PC-3 (cell line): Measurements from ENCODE around the gene GPR78.

ENCODE experiments used
- EZH2 ChIP-seq: fragments of 300-600 bp; sonication (generic); IDR thresholded peaks from one replicate; pipeline ENCODE4 v1.6.1; 2017; ENCODE audit warnings: antibody characterized with exemption, mild to moderate bottlenecking, low read length; ENCODE audit not compliant: unreplicated experiment
- EZH2phosphoT487 ChIP-seq: fragments of 300-600 bp; sonication (generic); IDR thresholded peaks from 2 replicates; pipeline ENCODE4 v1.6.1; 2018; ENCODE audit warnings: mild to moderate bottlenecking, antibody characterized with exemption, low read length, borderline replicate concordance
- TF ChIP-seq, protein P1 (sequence below): fragments of 300-600 bp; sonication (generic); conservative IDR thresholded peaks from 2 replicates; pipeline ENCODE4 v1.5.1; 2017; ENCODE audit warnings: antibody characterized with exemption, low read depth, mild to moderate bottlenecking, low read length

DNA sequence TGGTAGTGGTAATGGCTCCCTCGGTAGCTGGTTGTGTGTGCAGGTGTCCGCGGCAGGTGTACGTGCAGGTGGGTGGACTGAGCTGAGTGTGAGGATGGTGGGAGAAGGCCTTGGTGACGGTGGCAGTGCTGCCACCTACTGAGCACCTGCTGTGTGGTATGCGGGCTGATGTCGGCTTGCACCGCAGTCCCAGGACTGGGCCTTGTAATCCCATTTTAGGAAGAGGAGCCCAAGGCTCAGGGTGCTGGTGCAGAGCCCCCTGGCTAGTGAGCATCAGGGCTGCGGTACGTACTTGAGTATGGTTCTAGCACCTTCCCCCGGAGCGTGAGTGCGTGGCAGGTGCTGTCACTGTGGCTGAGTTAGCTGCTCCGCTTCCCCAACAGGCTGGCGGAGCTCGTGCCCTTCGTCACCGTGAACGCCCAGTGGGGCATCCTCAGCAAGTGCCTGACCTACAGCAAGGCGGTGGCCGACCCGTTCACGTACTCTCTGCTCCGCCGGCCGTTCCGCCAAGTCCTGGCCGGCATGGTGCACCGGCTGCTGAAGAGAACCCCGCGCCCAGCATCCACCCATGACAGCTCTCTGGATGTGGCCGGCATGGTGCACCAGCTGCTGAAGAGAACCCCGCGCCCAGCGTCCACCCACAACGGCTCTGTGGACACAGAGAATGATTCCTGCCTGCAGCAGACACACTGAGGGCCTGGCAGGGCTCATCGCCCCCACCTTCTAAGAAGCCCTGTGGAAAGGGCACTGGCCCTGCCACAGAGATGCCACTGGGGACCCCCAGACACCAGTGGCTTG lies 6.7 kb downstream of the GPR78 start:
- TF ChIP-seq, protein P1, sequence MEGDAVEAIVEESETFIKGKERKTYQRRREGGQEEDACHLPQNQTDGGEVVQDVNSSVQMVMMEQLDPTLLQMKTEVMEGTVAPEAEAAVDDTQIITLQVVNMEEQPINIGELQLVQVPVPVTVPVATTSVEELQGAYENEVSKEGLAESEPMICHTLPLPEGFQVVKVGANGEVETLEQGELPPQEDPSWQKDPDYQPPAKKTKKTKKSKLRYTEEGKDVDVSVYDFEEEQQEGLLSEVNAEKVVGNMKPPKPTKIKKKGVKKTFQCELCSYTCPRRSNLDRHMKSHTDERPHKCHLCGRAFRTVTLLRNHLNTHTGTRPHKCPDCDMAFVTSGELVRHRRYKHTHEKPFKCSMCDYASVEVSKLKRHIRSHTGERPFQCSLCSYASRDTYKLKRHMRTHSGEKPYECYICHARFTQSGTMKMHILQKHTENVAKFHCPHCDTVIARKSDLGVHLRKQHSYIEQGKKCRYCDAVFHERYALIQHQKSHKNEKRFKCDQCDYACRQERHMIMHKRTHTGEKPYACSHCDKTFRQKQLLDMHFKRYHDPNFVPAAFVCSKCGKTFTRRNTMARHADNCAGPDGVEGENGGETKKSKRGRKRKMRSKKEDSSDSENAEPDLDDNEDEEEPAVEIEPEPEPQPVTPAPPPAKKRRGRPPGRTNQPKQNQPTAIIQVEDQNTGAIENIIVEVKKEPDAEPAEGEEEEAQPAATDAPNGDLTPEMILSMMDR: peak; percentile 61
- TF ChIP-seq EZH2 (no peak), EZH2phosphoT487 (no peak)
